MM.1S (cell line): Measurements from ENCODE around the gene TLE5.

Experiments used
- DNase-seq: peaks from one replicate; pipeline ENCODE4 v3.0.0-alpha.2; 2015
- H2AFZ ChIP-seq: fragments of 300-600 bp; sonication (generic); 2 replicates; pipeline ENCODE4 v1.6.0; 2016; ENCODE audit warnings: antibody characterized with exemption, low read length
- H3F3A ChIP-seq: fragments of 300-600 bp; sonication (generic); 2 replicates; pipeline ENCODE4 v1.6.1; 2016; ENCODE audit warnings: mild to moderate bottlenecking, antibody characterized with exemption, low read length, moderate library complexity, mixed read lengths; ENCODE audit not compliant: insufficient read depth
- H3K27ac ChIP-seq: fragments of 300-600 bp; sonication (generic); 2 replicates; pipeline ENCODE4 v1.5.1; 2016; ENCODE audit warnings: mild to moderate bottlenecking, low read length
- H3K27me3 ChIP-seq: fragments of 300-600 bp; sonication (generic); replicated peaks from 2 replicates; pipeline ENCODE4 v1.6.0; 2016; ENCODE audit warnings: low read length; ENCODE audit not compliant: insufficient read depth
- H3K36me3 ChIP-seq: fragments of 300-600 bp; sonication (generic); replicated peaks from 2 replicates; pipeline ENCODE4 v1.6.1; 2016; ENCODE audit warnings: mild to moderate bottlenecking, low read length, mixed read lengths; ENCODE audit not compliant: insufficient read depth
- H3K4me1 ChIP-seq: fragments of 300-600 bp; sonication (generic); 2 replicates; pipeline ENCODE4 v1.6.1; 2016; ENCODE audit warnings: low read length, mixed read lengths
- H3K4me2 ChIP-seq: fragments of 300-600 bp; sonication (generic); 2 replicates; pipeline ENCODE4 v1.6.0; 2016; ENCODE audit warnings: low read depth, low read length
- H3K4me3 ChIP-seq: fragments of 300-600 bp; sonication (generic); 2 replicates; pipeline ENCODE4 v1.5.1; 2016; ENCODE audit warnings: low read length, mixed read lengths
- H3K79me2 ChIP-seq: fragments of 300-600 bp; sonication (generic); 2 replicates; pipeline ENCODE4 v1.6.1; 2016; ENCODE audit warnings: mixed run types, low read length, mixed read lengths
- H3K9ac ChIP-seq: fragments of 300-600 bp; sonication (generic); 2 replicates; pipeline ENCODE4 v1.6.1; 2016; ENCODE audit warnings: low read length, mixed read lengths
- H3K9me2 ChIP-seq: fragments of 300-600 bp; sonication (generic); replicated peaks from 2 replicates; pipeline ENCODE4 v1.6.1; 2016; ENCODE audit warnings: mild to moderate bottlenecking, low read length, mixed read lengths; ENCODE audit not compliant: insufficient read depth
- H3K9me3 ChIP-seq: fragments of 300-600 bp; sonication (generic); replicated peaks from 2 replicates; pipeline ENCODE4 v1.6.1; 2016; ENCODE audit warnings: mild to moderate bottlenecking, low read length, mixed read lengths; ENCODE audit not compliant: insufficient read depth
- H4K20me1 ChIP-seq: fragments of 300-600 bp; sonication (generic); 2 replicates; pipeline ENCODE4 v1.6.1; 2016; ENCODE audit warnings: mild to moderate bottlenecking, low read length, moderate library complexity, mixed read lengths; ENCODE audit not compliant: insufficient read depth
- CTCF ChIP-seq: fragments of 300-600 bp; sonication (generic); IDR thresholded peaks from 2 replicates; pipeline ENCODE4 v1.5.1; 2016; ENCODE audit warnings: antibody characterized with exemption, low read length, mixed read lengths
- EZH2 ChIP-seq: fragments of 300-600 bp; sonication (generic); optimal IDR thresholded peaks from 2 replicates; pipeline ENCODE3; 2017; ENCODE audit warnings: low read depth, mild to moderate bottlenecking, antibody characterized with exemption, low read length, mixed read lengths
- EZH2phosphoT487 ChIP-seq: fragments of 300-600 bp; sonication (generic); IDR thresholded peaks from 2 replicates; pipeline ENCODE4 v1.6.1; 2018; ENCODE audit warnings: antibody characterized with exemption, low read length

Gene TLE5

GRCh38 chr19:3026768-3027167 is 35.5 kb downstream of the TLE5 start:
- Histone ChIP-seq H3K9ac (no peak overlapping the region), H3K4me1 (no peaks in the 10 kb centered on the region), H2AFZ (no peak overlapping the region), H3K9me2 (no peaks in the 10 kb centered on the region), H3K4me3 (no peak overlapping the region), H3F3A (no peaks in the 10 kb centered on the region), H3K27me3 (peaks cover 95% of the 10 kb centered on the region), H4K20me1 (no peaks in the 10 kb centered on the region; the same call in 1 of the 2 replicates), H3K27ac (no peak overlapping the region), H3K79me2 (no peaks in the 10 kb centered on the region), H3K36me3 (no peaks in the 10 kb centered on the region), H3K4me2 (no peak overlapping the region), H3K9me3 (no peaks in the 10 kb centered on the region)
- TF ChIP-seq EZH2phosphoT487: no peak
- TF ChIP-seq CTCF: no peak
- TF ChIP-seq EZH2: no peak
- DNase-seq: no peak

GRCh38 chr19:3025549-3025886 is 36.8 kb downstream of the TLE5 start:
- Histone ChIP-seq H3K36me3 (no peaks in the 10 kb centered on the region), H3K9ac (no peak overlapping the region), H3K9me2 (no peaks in the 10 kb centered on the region), H3K27me3 (peaks cover 92% of the 10 kb centered on the region), H3K4me3 (no peak overlapping the region), H2AFZ (no peak overlapping the region), H3K4me2 (no peak overlapping the region), H3K4me1 (no peaks in the 10 kb centered on the region), H3F3A (no peaks in the 10 kb centered on the region), H3K79me2 (no peaks in the 10 kb centered on the region), H3K9me3 (no peaks in the 10 kb centered on the region), H3K27ac (no peak overlapping the region), H4K20me1 (no peaks in the 10 kb centered on the region; the same call in 1 of the 2 replicates)
- TF ChIP-seq EZH2phosphoT487 (no peak), EZH2 (no peak), CTCF (no peak)
- no peak for DNase-seq

GRCh38 chr19:3024870-3025548 is 37.3 kb downstream of the TLE5 start:
- no peaks in the 10 kb centered on the region for H3K36me3 ChIP-seq
- no peak for DNase-seq
- no peak overlapping the region for H3K27ac ChIP-seq
- H3K4me3 ChIP-seq: no peak overlapping the region
- no peak overlapping the region for H3K9ac ChIP-seq
- no peaks in the 10 kb centered on the region for H3F3A ChIP-seq
- no peaks in the 10 kb centered on the region for H3K9me2 ChIP-seq
- TF ChIP-seq EZH2 (no peak), EZH2phosphoT487 (no peak), CTCF (no peak)
- H3K79me2 ChIP-seq: no peaks in the 10 kb centered on the region
- no peaks in the 10 kb centered on the region; the same call in 1 of the 2 replicates for H4K20me1 ChIP-seq
- no peaks in the 10 kb centered on the region for H3K4me1 ChIP-seq
- H3K4me2 ChIP-seq: no peak overlapping the region
- H3K9me3 ChIP-seq: no peaks in the 10 kb centered on the region
- H3K27me3 ChIP-seq: peaks cover 92% of the 10 kb centered on the region
- no peak overlapping the region for H2AFZ ChIP-seq
